HCT116 (cell line): Measurements from ENCODE around the gene AMN. TPM values are rescaled to one million over a fixed set of nuclear protein-coding genes. Genes with fewer than 3 reads are reported as not detected.

Experiments
- ATAC-seq: fragments of 200-7000 bp; cut with Tn5 transposase; 2 replicates; pipeline ENCODE4 v1.9.1; 2020; ENCODE audit warnings: mild to moderate bottlenecking, moderate library complexity
- BruUV-seq: library from RNA; stranded (reverse); fragments of 400-500 nt; replicated peaks from 2 replicates; lab custom pipeline; 2021; lab: Mats Ljungman, UMichigan
- CTCF ChIA-PET: fragments of 300-600 bp; sonication (Branson Sonifier 250); formaldehyde crosslinking; loops from one replicate; lab custom pipeline; 2021; ENCODE audit warnings: antibody characterized with exemption; lab: Charles Lee
- POLR2A ChIA-PET: fragments of 300-600, 350-600 bp; sonication (Branson Sonifier 250); formaldehyde crosslinking; loops from one replicate; lab custom pipeline; 2021; ENCODE audit warnings: antibody characterized with exemption; lab: Charles Lee
- RAD21 ChIA-PET, 2 experiments: fragments of 300-600 bp; sonication (Branson Sonifier 250); formaldehyde crosslinking; loops; one replicate each; lab custom pipeline; 2023; ENCODE audit warnings: low total read pairs in 2 of 2; ENCODE audit not compliant: uncharacterized antibody in 2 of 2, unreplicated experiment in 2 of 2, low non-redundant PET in 1 of 2; lab: Charles Lee
- DNase-seq: peaks from one replicate; pipeline ENCODE4 v3.0.0-alpha.2; 2010; ENCODE audit warnings: low read depth, low spot score
- H2AFZ ChIP-seq: fragments of 200-600 bp; shearing (Covaris generic), sonication (generic); 2 replicates; pipeline ENCODE4 v1.6.1; 2017; ENCODE audit warnings: low read depth, mixed run types, mixed read lengths, antibody characterized with exemption, low read length; ENCODE audit not compliant: poor library complexity, severe bottlenecking
- H3K27ac ChIP-seq: 2 replicates; pipeline ENCODE4 v1.5.1; 2012; ENCODE audit warnings: low read depth, low read length
- H3K27me3 ChIP-seq: fragments of 200-600 bp; sonication (generic); 2 replicates; pipeline ENCODE4 v1.6.1; 2016; ENCODE audit warnings: mixed run types, low read length, mixed read lengths; ENCODE audit not compliant: insufficient read depth
- H3K36me3 ChIP-seq, 2 experiments: fragments of 200-500 bp in 1 of 2; fragments of 200-600 bp in 1 of 2; sonication (Bioruptor generic) in 1 of 2; sonication (generic) in 1 of 2; 2 replicates each; pipeline versions ENCODE4 v1.5.1 to v1.6.1; 2014 to 2016; ENCODE audit warnings: low read length in 2 of 2, inconsistent platforms in 1 of 2, mixed read lengths in 1 of 2, mixed run types in 1 of 2; ENCODE audit not compliant: insufficient read depth in 2 of 2, control insufficient read depth in 1 of 2
- H3K4me1 ChIP-seq, 2 experiments: fragments of 200-600 bp in 1 of 2; sonication (generic) in 1 of 2; 2 replicates each; pipeline versions ENCODE4 v1.5.1 to v1.6.1; 2012 to 2017; ENCODE audit warnings: low read length in 2 of 2, inconsistent platforms in 1 of 2, mild to moderate bottlenecking in 1 of 2, mixed read lengths in 1 of 2, mixed run types in 1 of 2, moderate library complexity in 1 of 2; ENCODE audit not compliant: insufficient read depth in 2 of 2, control insufficient read depth in 1 of 2
- H3K4me2 ChIP-seq: fragments of 200-600 bp; sonication (generic); 2 replicates; pipeline ENCODE4 v1.6.1; 2017; ENCODE audit warnings: mixed run types, low read length, mixed read lengths
- H3K4me3 ChIP-seq, 2 experiments: fragments of 200-600 bp in 1 of 2; sonication (generic) in 1 of 2; replicated peaks in 1 of 2; 2 replicates each; pipeline ENCODE4 v1.5.1; 2011 to 2016; ENCODE audit warnings: low read length in 2 of 2, control low read depth in 1 of 2, low read depth in 1 of 2, mild to moderate bottlenecking in 1 of 2, mixed read lengths in 1 of 2, mixed run types in 1 of 2
- H3K79me2 ChIP-seq: fragments of 200-600 bp; sonication (generic); 2 replicates; pipeline ENCODE4 v1.6.1; 2017; ENCODE audit warnings: mild to moderate bottlenecking, mixed run types, low read length, moderate library complexity, mixed read lengths; ENCODE audit not compliant: insufficient read depth
- H3K9ac ChIP-seq: fragments of 200-600 bp; sonication (generic); 2 replicates; pipeline ENCODE4 v1.6.1; 2016; ENCODE audit warnings: low read length, mixed read lengths
- H3K9me2 ChIP-seq: fragments of 200-600 bp; sonication (generic), shearing (Covaris generic); 2 replicates; pipeline ENCODE4 v1.6.1; 2017; ENCODE audit warnings: mixed run types, mild to moderate bottlenecking, moderate library complexity; ENCODE audit not compliant: insufficient read depth
- H3K9me3 ChIP-seq, 2 experiments: fragments of 200-500 bp in 1 of 2; fragments of 200-600 bp in 1 of 2; sonication (Bioruptor generic) in 1 of 2; sonication (generic) in 1 of 2; 2 replicates each; pipeline ENCODE4 v1.6.1; 2014 to 2017; ENCODE audit warnings: low read length in 2 of 2, mixed read lengths in 2 of 2, inconsistent platforms in 1 of 2, low read depth in 1 of 2, mild to moderate bottlenecking in 1 of 2, mixed run types in 1 of 2, moderate library complexity in 1 of 2; ENCODE audit not compliant: control insufficient read depth in 1 of 2, insufficient read depth in 1 of 2
- H4K20me1 ChIP-seq: fragments of 200-600 bp; sonication (generic), shearing (Covaris generic); 2 replicates; pipeline ENCODE4 v1.6.1; 2017; ENCODE audit warnings: mixed run types, mild to moderate bottlenecking, moderate library complexity; ENCODE audit not compliant: insufficient read depth
- ATF3 ChIP-seq: IDR thresholded peaks from 2 replicates; pipeline ENCODE4 v1.6.1; 2012
- ELF1 ChIP-seq: IDR thresholded peaks from 2 replicates; pipeline ENCODE4 v1.6.1; 2012; ENCODE audit warnings: low read depth, borderline replicate concordance
- EZH2 ChIP-seq: fragments of 200-600 bp; sonication (generic); IDR thresholded peaks from 2 replicates; pipeline ENCODE4 v1.6.1; 2017; ENCODE audit warnings: antibody characterized with exemption, mixed run types
- EZH2phosphoT487 ChIP-seq: fragments of 200-600 bp; IDR thresholded peaks from 2 replicates; pipeline ENCODE4 v1.6.1; 2018; ENCODE audit warnings: antibody characterized with exemption, borderline replicate concordance
- FOSL1 ChIP-seq: IDR thresholded peaks from 2 replicates; pipeline ENCODE4 v1.6.1; 2012; ENCODE audit warnings: low read depth
- JUND ChIP-seq: IDR thresholded peaks from 2 replicates; pipeline ENCODE4 v1.6.1; 2012
- POLR2A ChIP-seq: IDR thresholded peaks from 2 replicates; pipeline ENCODE4 v1.7.0; 2011; ENCODE audit warnings: borderline replicate concordance; ENCODE audit not compliant: insufficient read depth, insufficient read length; ENCODE audit errors: extremely low read depth
- SIN3A ChIP-seq: IDR thresholded peaks from 2 replicates; pipeline ENCODE4 v1.6.1; 2012; ENCODE audit warnings: low read depth
- SP1 ChIP-seq: IDR thresholded peaks from 2 replicates; pipeline ENCODE4 v1.6.1; 2012; ENCODE audit warnings: low read depth
- TCF7L2 ChIP-seq: IDR thresholded peaks from 2 replicates; pipeline ENCODE4 v1.7.0; 2011; ENCODE audit warnings: borderline replicate concordance, inconsistent platforms; ENCODE audit not compliant: insufficient read depth, insufficient read length; ENCODE audit errors: extremely low read depth
- ZBTB33 ChIP-seq: IDR thresholded peaks from 2 replicates; pipeline ENCODE4 v1.6.1; 2011; ENCODE audit warnings: mild to moderate bottlenecking, low read length, moderate library complexity; ENCODE audit not compliant: insufficient replicate concordance; ENCODE audit errors: extremely low read depth
- intact Hi-C: fragments of 100-400 bp; cut with micrococcal nuclease; formaldehyde crosslinking; loops from 2 replicates; pipeline ENCODE4 v1.10.0; 2022
- total RNA-seq: library from RNA; stranded (reverse); gene quantifications from one replicate; pipeline ENCODE4 v1.2.1, GENCODE V29; 2021; ENCODE audit not compliant: unreplicated experiment

The AMN gene
- total RNA-seq, 1 experiment from 2014 or later, result 5.7 TPM

- CTCF ChIA-PET, result no interaction called here
- POLR2A ChIA-PET, result no interaction called here
- intact Hi-C loops, result no loop called here
Measured at GRCh38 chr14:102965282-102965681, 42.8 kb downstream of the AMN start.

More at GRCh38 chr14:102965282-102965681, 42.8 kb downstream of the AMN start:
- DNase-seq (no peak), ATAC-seq (no peak)
- RAD21 ChIA-PET, result no interaction called here
- no TSS peak for BruUV-seq
- Histone ChIP-seq H2AFZ (no peak overlapping the region), H3K4me3 (no peak overlapping the region), H3K9me3 (no peaks in the 10 kb centered on the region), H3K4me2 (no peak overlapping the region), H3K27me3 (no peaks in the 10 kb centered on the region), H3K36me3 (peaks cover 27 to 47% of the 10 kb centered on the region in 2 experiments), H3K27ac (no peak overlapping the region), H3K9me2 (no peaks in the 10 kb centered on the region), H3K4me1 (no peaks in the 10 kb centered on the region), H4K20me1 (no peaks in the 10 kb centered on the region), H3K9ac (no peak overlapping the region), H3K79me2 (no peaks in the 10 kb centered on the region)
- no peak for TF ChIP-seq ELF1
- no peak for TF ChIP-seq POLR2A
- TF ChIP-seq TCF7L2, result no peak
- no peak for TF ChIP-seq SIN3A
- TF ChIP-seq EZH2phosphoT487, result no peak
- TF ChIP-seq FOSL1, result no peak
- no peak for TF ChIP-seq ZBTB33
- TF ChIP-seq JUND, result no peak
- TF ChIP-seq SP1, result no peak
- no peak for TF ChIP-seq ATF3
- TF ChIP-seq EZH2, result no peak
